Measurements from ENCODE around the gene RNF41.
"Not testable (repeated sequence)": the region's sequence is repeated elsewhere in the genome, so short reads cannot be mapped to it uniquely, and the experiment has no call there.

Gene RNF41
- total RNA-seq, result 41.5 reads per million, percentile 64 among the genes with 10 or more reads in this experiment

DNA sequence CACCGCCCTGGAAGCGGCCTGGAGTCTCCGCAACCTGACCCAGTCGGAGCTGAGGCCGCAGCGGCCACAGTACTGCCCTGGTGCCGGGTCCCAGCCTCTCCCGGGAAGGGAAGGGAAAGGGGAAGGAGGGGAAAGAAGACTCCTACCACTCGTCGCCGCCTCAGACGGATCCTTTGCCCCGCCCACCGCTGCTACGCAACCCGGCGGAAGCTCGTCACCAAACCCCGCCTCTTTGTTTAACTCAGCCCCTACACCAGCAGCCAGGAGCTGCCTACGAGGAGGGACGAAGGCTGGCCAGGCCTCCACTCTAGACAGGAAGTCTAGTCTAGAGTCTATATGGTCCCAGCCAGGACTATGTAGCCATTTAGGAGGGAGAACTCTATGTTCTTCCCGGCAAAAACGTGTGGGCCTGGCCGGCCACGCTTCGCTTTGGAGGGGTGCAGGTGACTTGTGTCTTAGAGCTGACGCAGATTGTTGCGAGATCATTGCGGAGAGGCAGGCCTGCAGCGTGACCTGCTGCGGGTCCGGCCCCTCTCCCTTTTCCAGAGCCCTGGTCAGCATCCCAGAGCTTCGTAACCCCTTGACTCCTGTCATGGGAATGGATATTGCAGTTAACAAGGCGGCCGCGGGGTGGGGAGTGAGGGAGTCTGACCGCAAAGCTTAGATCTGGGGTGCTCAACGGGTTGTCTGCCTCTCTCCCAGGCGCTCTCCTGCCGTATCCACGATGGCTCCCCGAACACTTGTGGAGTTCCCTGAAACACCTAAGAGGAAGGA, at the start of gene RNF41:
TSS of gene RNF41 (minus strand) at position 166 of the 774 bp plus-strand sequence. CDS start 7,875 bp downstream, outside the sequence.
- peak; percentile 89 for DNase-seq

DNA sequence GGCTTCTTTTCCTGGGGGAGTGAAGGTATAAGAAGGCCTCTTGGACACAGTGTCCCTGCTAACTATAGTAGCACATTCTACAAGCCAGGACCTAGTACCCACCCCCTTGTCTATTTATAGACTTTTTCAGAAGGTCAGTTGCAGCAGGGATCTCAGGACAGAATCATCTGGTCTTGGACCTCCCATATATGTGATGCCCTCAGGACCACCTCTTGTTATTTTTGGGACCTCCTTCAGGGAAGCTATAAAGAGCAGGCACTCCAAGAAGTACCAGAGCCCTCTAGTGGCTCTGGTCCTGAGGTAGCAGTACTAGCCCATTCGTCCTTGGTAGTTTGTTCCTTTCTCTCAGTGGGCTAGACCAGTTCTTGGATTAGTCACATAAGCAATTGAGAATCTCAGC, 49.3 kb upstream of the RNF41 start:
- no peak for DNase-seq

DNA sequence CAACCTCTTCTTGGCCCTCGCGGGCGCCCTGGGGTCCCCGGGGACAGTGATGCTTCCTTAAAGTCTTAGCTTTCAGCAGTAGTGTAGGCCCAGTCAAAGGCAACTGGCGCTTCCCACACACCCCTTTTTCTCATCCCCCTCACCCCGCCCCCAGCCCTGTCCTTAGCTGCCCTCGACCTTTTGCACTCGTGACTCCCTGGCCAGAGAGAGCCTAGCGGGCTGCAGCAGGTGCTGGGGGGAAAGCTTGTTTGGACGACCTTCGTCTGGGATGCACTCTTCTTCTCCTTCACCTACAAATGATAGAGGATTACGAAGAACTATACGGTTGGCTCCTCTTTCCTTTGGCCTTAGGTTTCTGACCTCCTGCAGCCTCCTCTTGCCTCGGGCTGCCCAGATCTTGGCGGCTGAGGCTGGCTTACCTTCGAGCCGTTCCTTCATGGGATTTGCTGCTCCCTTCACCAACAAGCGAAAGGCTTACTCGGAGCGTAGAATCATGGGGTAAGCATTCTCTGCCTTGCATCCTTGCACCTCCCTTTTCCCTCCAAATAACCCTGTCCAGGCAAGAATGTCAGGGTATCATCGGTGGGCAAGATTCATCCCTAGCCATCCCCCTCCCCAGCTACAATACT, 45.8 kb upstream of the RNF41 start:
- DNase-seq, result no peak

DNA sequence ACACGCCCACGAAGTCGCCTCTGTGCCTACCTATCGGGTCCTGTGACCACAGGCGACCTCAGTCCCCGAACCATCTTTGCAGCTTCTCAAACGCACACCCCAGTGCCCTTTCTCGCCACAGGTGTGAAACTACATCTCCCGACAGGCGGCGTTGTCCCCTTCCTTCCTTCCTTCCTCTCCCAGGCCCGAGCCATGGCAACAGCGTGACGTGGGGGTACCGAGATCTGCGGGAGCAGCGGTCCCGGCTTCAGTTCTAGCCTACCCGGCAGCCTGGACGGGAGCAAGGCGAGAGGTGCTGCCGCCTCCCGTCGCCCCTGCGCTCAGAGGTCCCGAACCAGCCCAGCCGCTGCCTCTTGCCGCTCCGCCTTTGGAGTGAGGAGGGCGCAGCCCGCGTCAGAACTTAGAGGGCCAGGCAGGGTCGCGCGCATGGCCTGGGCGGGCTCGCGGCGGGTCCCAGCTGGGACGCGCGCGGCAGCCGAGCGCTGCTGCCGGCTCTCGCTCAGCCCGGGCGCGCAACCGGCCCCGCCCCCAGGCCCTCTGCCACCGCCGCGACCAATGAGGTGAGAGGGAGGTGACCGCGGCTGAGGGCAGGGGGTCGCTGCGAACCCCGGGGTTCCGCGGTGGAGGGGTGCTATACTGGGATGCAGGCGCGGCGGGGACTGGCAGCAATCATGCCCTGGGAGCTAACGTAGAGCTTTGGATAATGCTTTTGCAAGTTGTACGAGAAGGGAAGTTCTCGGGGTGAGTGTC, 45.1 kb upstream of the RNF41 start, which contains the start of gene COQ10A:
TSS of gene COQ10A (plus strand) at position 250 of the 750 bp plus-strand sequence. CDS start at position 427, 177 bp downstream.
- DNase-seq, result peak; percentile 90

DNA sequence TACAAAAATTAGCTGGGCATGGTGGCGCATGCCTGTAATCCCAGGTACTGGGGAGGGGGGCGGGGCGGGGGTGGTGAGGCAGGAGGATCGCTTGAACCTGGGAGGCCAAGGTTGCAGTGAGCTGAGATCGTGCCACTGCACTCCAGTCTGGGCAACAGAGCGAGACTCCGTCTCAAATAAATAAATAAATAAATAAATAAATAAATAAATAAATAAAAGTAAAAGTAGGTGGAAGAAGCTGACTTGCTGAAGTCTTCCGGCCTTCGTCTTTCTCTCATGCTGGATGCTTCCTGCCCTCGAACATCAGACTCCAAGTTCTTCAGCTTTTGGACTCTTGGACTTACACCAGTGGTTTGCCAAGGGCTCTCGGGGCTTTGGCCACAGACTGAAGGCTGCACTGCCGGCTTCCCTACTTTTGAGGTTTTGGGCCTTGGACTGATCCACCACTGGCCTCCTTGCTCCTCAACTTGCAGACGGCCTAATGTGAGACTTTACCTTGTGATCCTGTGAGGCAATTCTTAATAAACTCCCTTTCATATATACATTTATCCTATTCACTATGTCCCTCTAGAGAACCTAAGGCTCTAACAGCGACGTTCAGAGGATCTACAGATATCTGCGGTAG, 44.5 kb upstream of the RNF41 start:
- DNase-seq, result not testable (repeated sequence)

DNA sequence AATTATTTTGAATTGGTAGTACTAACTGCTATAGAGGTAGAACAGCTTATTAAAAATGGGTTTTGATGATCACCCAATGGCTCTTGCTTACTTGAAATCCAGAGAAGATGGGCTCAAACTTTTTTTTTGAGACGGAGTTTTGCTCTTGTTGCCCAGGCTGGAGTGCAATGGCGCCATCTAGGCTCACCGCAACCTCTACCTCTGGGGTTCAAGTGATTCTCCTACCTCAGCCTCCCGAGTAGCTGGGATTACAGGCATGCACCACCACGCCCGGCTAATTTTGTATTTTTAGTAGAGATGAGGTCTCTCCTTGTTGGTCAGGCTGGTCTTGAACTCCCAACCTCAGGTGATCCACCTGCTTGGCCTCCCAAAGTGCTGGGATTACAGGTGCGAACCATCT, 41.2 kb upstream of the RNF41 start:
- not testable (repeated sequence) for DNase-seq

DNA sequence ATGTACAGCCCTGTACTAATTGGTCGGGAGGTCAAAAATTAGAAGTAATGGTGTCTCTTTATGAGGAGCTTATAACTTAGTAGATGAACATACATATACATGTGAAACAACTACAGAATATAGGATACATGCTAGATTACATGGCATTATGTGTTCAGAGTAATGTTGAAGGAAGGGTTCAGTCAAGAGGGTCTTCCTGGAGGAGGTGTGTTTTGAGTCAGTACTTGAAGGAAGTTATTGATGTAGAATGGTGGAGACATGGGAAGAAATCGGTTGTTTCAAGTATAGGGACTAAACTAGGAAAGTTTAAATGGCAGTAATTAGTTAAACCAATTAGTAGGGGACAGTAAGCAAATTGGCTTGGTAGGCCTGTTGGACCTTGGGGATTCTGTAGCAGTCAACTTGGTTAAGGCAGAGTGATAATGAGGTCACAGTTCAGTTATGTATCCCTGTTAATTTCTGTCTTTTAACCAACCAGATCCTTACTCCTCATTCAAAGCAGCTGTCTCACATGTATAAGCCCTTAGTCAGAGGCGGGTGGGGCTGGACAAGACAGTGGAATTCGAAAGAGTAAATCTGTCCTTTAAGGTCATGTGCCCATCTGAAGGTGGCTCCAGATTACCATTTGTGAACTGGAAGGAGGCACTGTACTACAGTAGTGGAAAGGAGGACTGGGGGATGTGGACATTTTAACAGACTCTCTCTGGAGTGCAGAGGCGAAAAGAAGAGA, 39.9 kb upstream of the RNF41 start:
- no peak for DNase-seq

GRCh38 chr12:56260921-56261320, 39.2 kb upstream of the RNF41 start:
- no peak for DNase-seq

GRCh38 chr12:56260380-56260779, 38.7 kb upstream of the RNF41 start:
- DNase-seq, result no peak

DNA sequence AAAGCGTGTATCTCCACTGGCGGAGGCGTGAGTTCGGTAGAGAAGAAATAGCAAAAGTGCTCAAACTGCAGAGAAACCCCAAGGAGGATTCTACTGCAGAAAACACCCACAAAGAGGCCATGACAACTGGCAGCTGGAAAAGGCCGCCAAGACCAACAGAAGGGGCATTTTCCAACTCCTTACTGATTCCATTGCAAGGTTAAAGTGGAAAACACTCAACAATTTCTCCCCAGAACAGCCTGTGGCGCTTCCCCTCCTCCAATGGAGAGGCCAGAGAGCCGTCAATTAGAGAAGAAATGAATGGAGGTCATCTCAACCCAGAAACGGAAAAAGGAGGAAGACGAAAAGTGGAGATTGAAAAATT, 37.1 kb upstream of the RNF41 start:
- no peak for DNase-seq

DNA sequence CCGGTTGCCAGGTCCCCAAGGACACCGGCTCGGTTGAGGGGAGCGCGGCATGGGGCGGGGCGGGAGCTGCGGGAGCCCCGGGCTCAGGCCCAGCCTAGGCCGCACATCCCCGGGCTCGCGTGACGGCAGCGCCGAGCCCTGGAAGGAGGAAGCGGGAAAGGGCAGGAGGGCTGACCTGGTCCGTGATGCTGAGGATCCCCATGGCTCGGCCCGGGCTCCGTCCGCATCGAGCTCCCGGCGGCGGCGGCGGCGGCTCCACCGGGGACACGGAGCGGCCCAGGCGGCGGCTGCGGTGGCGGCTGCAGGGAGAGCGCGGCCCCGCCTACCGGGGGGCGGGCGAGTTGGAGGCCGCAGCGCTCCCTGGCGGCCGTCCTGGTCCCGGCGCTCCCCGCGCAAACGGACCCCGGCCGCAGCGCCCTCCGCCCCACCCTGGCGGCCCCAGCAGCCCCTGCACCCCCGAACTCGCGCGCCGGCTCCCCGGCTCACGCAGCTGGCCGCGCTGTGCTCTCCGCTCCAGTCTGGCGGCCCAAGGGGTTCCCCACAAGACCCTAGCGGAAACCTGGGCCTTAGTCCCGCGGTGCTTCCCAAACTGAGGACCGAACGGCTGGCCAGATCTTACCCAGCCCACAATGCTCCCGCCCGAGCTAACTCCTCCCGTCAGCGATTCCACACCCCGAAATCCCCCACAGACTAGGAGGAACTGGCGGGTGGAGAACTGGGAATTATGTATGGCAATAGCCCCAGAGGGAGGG, 36.5 kb upstream of the RNF41 start, which contains the start of gene ANKRD52:
TSS of gene ANKRD52 (minus strand) at position 317 of the 752 bp plus-strand sequence. CDS start at position 202, 115 bp downstream.
- DNase-seq, result peak; percentile 74

- no peak for DNase-seq
These were observed 35.9 kb upstream of the RNF41 start for GRCh38 chr12:56257491-56258067.

DNA sequence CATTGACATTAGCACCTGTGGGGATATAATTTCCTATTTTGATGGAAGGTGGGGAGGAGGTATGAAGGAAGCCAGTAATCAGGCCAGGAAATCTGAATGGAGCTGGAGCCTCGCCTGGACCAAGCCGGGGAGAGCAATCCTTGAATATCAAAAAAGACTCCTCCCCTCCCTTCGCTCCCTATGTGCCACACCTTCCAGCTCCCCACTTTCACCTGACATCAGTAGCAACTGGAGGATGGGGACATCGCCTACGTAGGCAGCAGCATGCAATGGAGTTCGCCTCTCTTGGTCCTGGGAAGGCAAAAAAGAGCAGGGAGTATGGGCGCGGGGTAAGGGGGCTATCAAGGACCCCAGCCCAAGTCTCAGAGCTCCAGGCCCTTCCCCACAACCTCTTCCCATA, 35.3 kb upstream of the RNF41 start:
- DNase-seq, result no peak

DNA sequence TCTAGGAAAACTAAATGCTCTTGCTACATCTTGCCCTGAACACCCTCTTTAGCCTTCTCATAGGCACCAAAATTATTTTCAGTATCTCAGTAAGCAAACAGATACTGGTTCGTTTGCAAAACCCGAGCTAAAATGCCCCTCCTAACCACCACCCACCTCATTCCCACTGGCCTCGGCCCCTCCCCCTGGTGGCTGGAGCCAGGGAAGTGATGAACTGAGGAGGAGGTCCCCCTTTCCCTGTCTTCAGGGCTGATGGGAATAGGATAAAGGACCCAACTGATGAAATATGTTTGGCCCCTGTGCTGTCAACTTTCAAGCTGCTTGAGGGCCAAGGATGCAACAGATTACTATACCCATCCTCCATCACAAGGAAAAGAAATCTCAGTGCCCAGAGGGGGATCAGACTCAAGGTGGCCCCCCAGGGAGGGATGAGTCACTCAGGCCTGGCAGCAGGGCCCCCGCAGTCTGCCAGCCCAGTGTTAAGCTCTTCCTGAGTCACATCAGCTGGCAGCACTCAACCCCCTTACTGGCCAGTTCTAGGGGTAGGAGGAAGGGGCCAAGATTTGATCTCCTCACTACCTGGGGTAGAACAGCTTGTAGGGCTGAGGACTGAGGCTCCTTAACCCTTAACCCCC, 34.7 kb upstream of the RNF41 start:
- no peak for DNase-seq

DNA sequence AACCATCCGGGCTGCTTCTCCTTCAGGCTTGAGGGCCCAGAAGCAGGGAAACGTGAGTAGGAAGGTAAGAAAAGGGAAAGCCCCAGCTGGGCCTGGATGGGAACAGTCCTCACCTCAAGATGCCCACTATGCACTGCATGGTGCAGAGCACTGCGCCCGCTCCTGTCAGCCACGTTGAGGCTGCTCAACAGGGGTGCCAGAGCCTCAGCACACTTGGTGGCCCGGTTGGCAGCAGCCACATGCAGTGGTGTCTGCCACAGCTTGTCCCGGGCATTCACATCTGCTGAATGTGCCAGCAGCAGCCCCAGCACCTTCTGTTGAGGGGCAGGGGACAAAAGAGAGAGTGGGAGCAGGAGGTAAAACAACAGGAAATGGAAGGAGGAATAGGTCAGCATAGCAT, 33.9 kb upstream of the RNF41 start:
- DNase-seq, result no peak

GRCh38 chr12:56253091-56253490, 31.4 kb upstream of the RNF41 start:
- no peak for DNase-seq

- no peak for DNase-seq
These were observed 30.9 kb upstream of the RNF41 start for GRCh38 chr12:56252649-56253048.

GRCh38 chr12:56248711-56249110, 27.0 kb upstream of the RNF41 start:
- DNase-seq, result no peak

DNA sequence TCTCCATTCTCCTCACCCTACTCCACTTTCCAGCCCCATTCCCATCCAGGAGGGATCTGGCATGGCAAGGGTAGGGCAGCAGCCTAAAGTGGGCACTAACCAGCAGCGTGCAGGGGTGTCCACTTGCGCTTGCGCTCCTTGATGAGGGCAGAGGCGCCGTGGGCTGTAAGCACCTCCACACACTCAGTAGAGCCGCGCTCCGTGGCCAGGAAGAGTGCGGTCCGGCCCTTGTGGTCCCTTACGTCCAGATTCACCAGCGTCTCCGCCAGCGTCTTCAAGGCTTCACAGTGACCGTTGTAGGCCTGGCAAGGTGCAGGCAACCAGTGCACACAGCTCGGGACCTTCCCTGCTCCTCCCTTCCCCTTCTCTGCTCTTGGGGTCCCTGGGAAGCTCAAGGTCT, 26.2 kb upstream of the RNF41 start:
- DNase-seq, result no peak

DNA sequence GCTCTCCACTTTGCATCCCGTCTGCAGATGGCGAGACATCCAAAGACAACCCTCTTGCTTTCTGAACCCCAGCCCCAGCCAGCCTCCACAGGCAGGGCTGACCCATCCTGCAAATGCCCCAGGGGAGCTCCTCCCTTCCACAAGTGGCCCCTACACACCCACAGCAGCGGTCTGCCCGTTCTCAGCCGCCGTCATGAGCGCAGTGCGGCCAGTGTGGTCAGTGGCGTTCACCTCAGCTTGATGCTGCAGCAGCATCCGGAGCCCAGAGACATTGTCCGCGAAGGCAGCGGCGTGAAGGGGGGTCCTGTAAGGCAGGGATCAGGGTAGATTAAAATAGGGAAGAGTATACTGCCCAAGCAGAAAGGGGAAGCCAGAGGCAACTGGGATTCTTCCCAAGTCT, 22.8 kb upstream of the RNF41 start:
- DNase-seq, result no peak

Data from effector CD4-positive, alpha-beta T cell (primary cell).